ENCODE results near the gene RARB.

The RARB gene

GRCh38 chr3:25427942-25428788 lies at the start of gene RARB:
Gene RARB (plus strand): TSS chr3:25428263. CDS start chr3:25428732, 469 bp downstream.
- DNase-seq, result no peak

GRCh38 chr3:25378786-25379311 lies 49.2 kb upstream of the RARB start:
- no peak for DNase-seq

- DNase-seq, result no peak
Observed at GRCh38 chr3:25380222-25380739, 47.8 kb upstream of the RARB start.

- no peak for DNase-seq
Observed at GRCh38 chr3:25381083-25381482, 47.0 kb upstream of the RARB start.

GRCh38 chr3:25384471-25384870 lies 43.6 kb upstream of the RARB start:
- DNase-seq, result no peak

- DNase-seq, result no peak
Observed at GRCh38 chr3:25385807-25386460, 42.1 kb upstream of the RARB start.

- no peak for DNase-seq
Observed at GRCh38 chr3:25386686-25387255, 41.3 kb upstream of the RARB start.

- DNase-seq, result no peak
Observed at GRCh38 chr3:25390605-25391004, 37.5 kb upstream of the RARB start.

- no peak for DNase-seq
Observed at GRCh38 chr3:25396251-25396650, 31.8 kb upstream of the RARB start.

GRCh38 chr3:25396686-25397085 lies 31.4 kb upstream of the RARB start:
- no peak for DNase-seq

GRCh38 chr3:25397150-25397549 lies 30.9 kb upstream of the RARB start:
- no peak for DNase-seq

GRCh38 chr3:25400587-25400986 lies 27.5 kb upstream of the RARB start:
- DNase-seq, result no peak

GRCh38 chr3:25403968-25404367 lies 24.1 kb upstream of the RARB start:
- DNase-seq, result no peak

- DNase-seq, result no peak
Observed at GRCh38 chr3:25404569-25404968, 23.5 kb upstream of the RARB start.

- DNase-seq, result no peak
Observed at GRCh38 chr3:25405335-25405734, 22.7 kb upstream of the RARB start.

GRCh38 chr3:25410703-25411102 lies 17.4 kb upstream of the RARB start:
- no peak for DNase-seq

- no peak for DNase-seq
Observed at GRCh38 chr3:25412269-25412668, 15.8 kb upstream of the RARB start.

GRCh38 chr3:25416176-25416575 lies 11.9 kb upstream of the RARB start:
- no peak for DNase-seq

GRCh38 chr3:25418596-25418995 lies 9.5 kb upstream of the RARB start:
- no peak for DNase-seq

- DNase-seq, result no peak
Observed at GRCh38 chr3:25419251-25419650, 8.8 kb upstream of the RARB start.

GRCh38 chr3:25420147-25420546 lies 7.9 kb upstream of the RARB start:
- DNase-seq, result no peak

- DNase-seq, result no peak
Observed at GRCh38 chr3:25420885-25421284, 7.2 kb upstream of the RARB start.

GRCh38 chr3:25421747-25422146 lies 6.3 kb upstream of the RARB start:
- no peak for DNase-seq

Data from NCI-H1694 (cell line).